B cell (primary cell): ENCODE data around the gene MAP3K14.

Source experiments
- CTCF ChIP-seq: fragments of 200-600 bp; IDR thresholded peaks from one replicate; pipeline ENCODE4 v1.8.0; 2022; ENCODE audit warnings: antibody characterized with exemption, mild to moderate bottlenecking
- EZH2 ChIP-seq: IDR thresholded peaks from 2 replicates; pipeline ENCODE4 v1.6.1; 2012; ENCODE audit warnings: borderline replicate concordance, low read depth, mild to moderate bottlenecking, moderate library complexity, low read length; ENCODE audit not compliant: insufficient read depth, poor library complexity, severe bottlenecking

GRCh38 chr17:45227926-45228762 is 88.7 kb downstream of the MAP3K14 start:
- TF ChIP-seq CTCF, result no peak
- TF ChIP-seq EZH2, result no peak
